GM12878 (cell line): Measurements from ENCODE around the gene DPM2. TPM values are rescaled to one million over a fixed set of nuclear protein-coding genes. Genes with fewer than 3 reads are reported as not detected.

Experiments
- ATAC-seq: fragments of 200-7000 bp; cut with Tn5 transposase; 3 replicates; pipeline ENCODE4 v1.9.1; 2020; ENCODE audit warnings: mild to moderate bottlenecking, moderate library complexity
- BruUV-seq: library from RNA; stranded (reverse); fragments of 400-500 nt; replicated peaks from 2 replicates; lab custom pipeline; 2021; lab: Mats Ljungman, UMichigan
- CTCF ChIA-PET: fragments of 300-600 bp; sonication (Branson Sonifier 250); formaldehyde crosslinking; extraction: SDS; loops from one replicate; lab custom pipeline; 2021; ENCODE audit warnings: inconsistent platforms; lab: Yijun Ruan, JAX
- POLR2A ChIA-PET: fragments of 350-600 bp; formaldehyde crosslinking; extraction: SDS; loops from one replicate; lab custom pipeline; 2021; ENCODE audit warnings: inconsistent platforms; lab: Charles Lee
- RAD21 ChIA-PET: fragments of 300-600 bp; sonication (Branson Sonifier 250); formaldehyde crosslinking; loops from one replicate; lab custom pipeline; 2023; ENCODE audit warnings: antibody characterized with exemption; ENCODE audit not compliant: unreplicated experiment; lab: Charles Lee
- SMC1A ChIA-PET: fragments of 300-600 bp; sonication (Branson Sonifier 250); formaldehyde crosslinking; loops from one replicate; lab custom pipeline; 2023; ENCODE audit not compliant: unreplicated experiment, uncharacterized antibody; lab: Charles Lee
- DNase-seq: peaks from one replicate; pipeline ENCODE4 v3.0.0-alpha.2; 2011; ENCODE audit warnings: low read depth, low spot score
- FAIRE-seq: peaks from 3 replicates; lab custom pipeline; 2011; peaks lifted over from hg19 to GRCh38; lab: Jason Lieb, UNC
- H2AFZ ChIP-seq: 2 replicates; pipeline ENCODE4 v1.6.0; 2011; ENCODE audit warnings: low read depth, low read length, control low read depth; ENCODE audit not compliant: control insufficient read depth
- H3K27ac ChIP-seq: 2 replicates; pipeline ENCODE4 v1.5.1; 2011; ENCODE audit warnings: control low read depth; ENCODE audit not compliant: control insufficient read depth, insufficient read depth
- H3K27me3 ChIP-seq, 2 experiments: replicated peaks in 1 of 2; 2 replicates each; pipeline versions ENCODE4 v1.6.0 to v1.6.1; 2011; ENCODE audit warnings: low read length in 1 of 2; ENCODE audit not compliant: control insufficient read depth in 2 of 2, insufficient read depth in 2 of 2
- H3K36me3 ChIP-seq, 2 experiments: 2 replicates each; pipeline ENCODE4 v1.5.1; 2011; ENCODE audit warnings: low read length in 1 of 2; ENCODE audit not compliant: control insufficient read depth in 2 of 2, insufficient read depth in 2 of 2
- H3K4me1 ChIP-seq: 2 replicates; pipeline ENCODE4 v1.6.1; 2011; ENCODE audit warnings: mild to moderate bottlenecking, low read length, moderate library complexity, mixed read lengths; ENCODE audit not compliant: control insufficient read depth, insufficient read depth
- H3K4me2 ChIP-seq: 2 replicates; pipeline ENCODE4 v1.6.0; 2011; ENCODE audit warnings: control low read depth; ENCODE audit not compliant: control insufficient read depth, insufficient read depth
- H3K4me3 ChIP-seq: fragments of 200-600 bp; sonication (generic); 2 replicates; pipeline ENCODE4 v1.5.1; 2016
- H3K79me2 ChIP-seq: 2 replicates; pipeline ENCODE4 v1.6.0; 2011; ENCODE audit warnings: low read length; ENCODE audit not compliant: control insufficient read depth, insufficient read depth
- H3K9ac ChIP-seq: 2 replicates; pipeline ENCODE4 v1.8.0; 2011; ENCODE audit warnings: low read length, control low read depth, mixed read lengths; ENCODE audit not compliant: control insufficient read depth, insufficient read depth
- H3K9me3 ChIP-seq: replicated peaks from 3 replicates; pipeline ENCODE4 v1.5.1; 2011; ENCODE audit warnings: mild to moderate bottlenecking, low read length; ENCODE audit not compliant: control insufficient read depth, insufficient read depth
- H4K20me1 ChIP-seq: 2 replicates; pipeline ENCODE4 v1.6.0; 2011; ENCODE audit not compliant: control insufficient read depth, insufficient read depth
- BMI1 ChIP-seq: fragments of 450-650 bp; IDR thresholded peaks from 2 replicates; pipeline ENCODE4 v1.6.1; 2016; ENCODE audit warnings: mild to moderate bottlenecking, moderate library complexity, borderline replicate concordance
- E2F4 ChIP-seq: IDR thresholded peaks from 2 replicates; pipeline ENCODE4 v1.6.1; 2012; ENCODE audit warnings: low read depth, low read length, improper control_type of control experiment
- ESRRA ChIP-seq: IDR thresholded peaks from 2 replicates; pipeline ENCODE4 v1.6.1; 2012; ENCODE audit warnings: mild to moderate bottlenecking, low read length, improper control_type of control experiment
- MEF2B ChIP-seq: fragments of 450-650 bp; IDR thresholded peaks from 2 replicates; pipeline ENCODE4 v1.6.1; 2018; ENCODE audit warnings: mild to moderate bottlenecking, moderate library complexity; ENCODE audit not compliant: partially characterized antibody, poor library complexity, severe bottlenecking
- NBN ChIP-seq: fragments of 450-650 bp; IDR thresholded peaks from 2 replicates; pipeline ENCODE4 v1.6.1; 2016
- RAD51 ChIP-seq: fragments of 450-650 bp; IDR thresholded peaks from 2 replicates; pipeline ENCODE4 v1.6.1; 2016; ENCODE audit warnings: moderate library complexity, mild to moderate bottlenecking, inconsistent platforms
- SIX5 ChIP-seq: IDR thresholded peaks from 2 replicates; pipeline ENCODE4 v1.6.1; 2011; ENCODE audit warnings: mild to moderate bottlenecking, low read depth, low read length, moderate library complexity; ENCODE audit not compliant: severe bottlenecking
- SREBF1 ChIP-seq: IDR thresholded peaks from 2 replicates; pipeline ENCODE4 v1.6.1; 2012; ENCODE audit warnings: mild to moderate bottlenecking, low read length
- SRF ChIP-seq, 2 experiments: IDR thresholded peaks; 2 replicates each; pipeline ENCODE4 v1.6.1; 2011; ENCODE audit warnings: low read depth in 2 of 2, low read length in 2 of 2, mild to moderate bottlenecking in 1 of 2, moderate library complexity in 1 of 2
- ZNF217 ChIP-seq: fragments of 450-650 bp; IDR thresholded peaks from 2 replicates; pipeline ENCODE4 v1.6.1; 2017; ENCODE audit warnings: antibody characterized with exemption, mild to moderate bottlenecking
- WGBS: methylation state at CpG from one replicate; pipeline ENCODE4 v1.1.6; 2016; ENCODE audit warnings: low lambda C conversion rate; ENCODE audit not compliant: insufficient replicate concordance, insufficient coverage; ENCODE audit errors: missing lambda C conversion rate; 5-methylcytosine and 5-hydroxymethylcytosine counted together
- in situ Hi-C: fragments of 300-500 bp; cut with MboI; formaldehyde crosslinking; loops from 9 replicates; pipeline ENCODE4 v1.14.3; 2018; ENCODE audit warnings: mixed read lengths
- intact Hi-C: fragments of 100-400 bp; cut with micrococcal nuclease; formaldehyde crosslinking; loops from one replicate; pipeline ENCODE4 v1.14.2; 2022; ENCODE audit not compliant: unreplicated experiment
- polyA plus RNA-seq, 11 experiments: library from polyadenylated mRNA; depleted of rRNA in 4 of 11; unstranded in 6 of 11; stranded (reverse) in 5 of 11; fragments of >200 nt; fragmentation: Nextera tagmentation in 4 of 11; fragmentation: Illumina TruSeq in 1 of 11; extraction: Ambion mirVana in 4 of 11; extraction: Trizol in 1 of 11; gene quantifications; 1 replicate in 1 of 11; 2 replicates in 10 of 11; pipeline versions ENCODE4 v1.2.1 to v1.2.3, GENCODE V29; 2011 to 2016; ENCODE audit warnings: inconsistent platforms in 2 of 11, missing spikeins in 2 of 11, low read depth in 1 of 11
- total RNA-seq, 4 experiments: library from RNA; depleted of rRNA in 3 of 4; stranded (reverse); fragments of >200 nt in 3 of 4; fragmentation: Illumina TruSeq in 1 of 4; extraction: Trizol in 1 of 4; gene quantifications; 2 replicates each; pipeline versions ENCODE4 v1.2.1 to v1.2.3, GENCODE V29; 2013 to 2021
- TF ChIP-seq, protein P1 (sequence below): IDR thresholded peaks from 2 replicates; pipeline ENCODE4 v1.6.1; 2011; ENCODE audit warnings: mild to moderate bottlenecking, low read depth, low read length, moderate library complexity; ENCODE audit not compliant: insufficient replicate concordance

Gene DPM2
- total and polyA plus RNA-seq, 10 of the 15 experiments (the other 5 are each of a cell fraction or from before 2014, with no cell fraction given), result 22.7 to 77.9 (median 44.7) TPM

DNA sequence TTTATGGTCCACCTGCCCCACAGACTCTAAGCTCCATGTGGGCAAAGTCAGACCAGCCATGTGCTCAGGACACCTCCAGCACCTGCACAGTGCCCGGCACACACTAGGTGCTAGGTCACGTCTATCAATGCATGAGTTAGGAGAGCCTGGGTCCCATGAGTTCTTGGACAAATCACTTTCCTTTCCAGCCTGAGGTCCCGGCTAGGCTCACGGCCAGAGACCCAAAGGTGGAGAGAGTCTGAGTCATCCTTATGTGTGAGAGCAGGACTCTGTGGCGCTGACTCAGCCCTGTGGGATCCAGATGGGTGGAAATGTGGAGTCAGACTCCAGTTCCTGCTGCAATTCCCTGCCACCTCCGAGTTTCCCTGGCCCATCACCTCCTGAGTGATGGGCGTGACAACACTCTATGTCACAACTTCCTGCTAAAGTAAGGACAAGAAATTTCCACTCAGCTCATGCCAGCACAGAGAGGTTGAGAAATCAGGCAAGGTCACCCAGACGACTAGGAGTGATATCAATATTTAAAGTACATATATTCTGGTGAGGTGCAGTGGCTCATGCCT, 18.3 kb downstream of the DPM2 start:
- no peak overlapping the region for H3K4me3 ChIP-seq
- intact Hi-C loops (loop anchor here (2.0 to 5.0 kb wide), 4 partner anchors 37 to 415 kb away; partner anchors contain the start of genes FPGS, PTRH1 and TTC16), in situ Hi-C loops (loop anchor here (5.0 kb wide), 1 partner anchor 327 kb away; no protein-coding TSS in a partner anchor)
- CTCF ChIA-PET, result interaction anchor here (0.5 to 9.9 kb wide), 11 partner anchors 11 to 429 kb away, joined by 3 to 91 read pairs (median 5); partner anchors contain the start of genes PIP5KL1 and TOR2A
- FAIRE-seq, result no peak
- H3K79me2 ChIP-seq, result peaks cover 24% of the 10 kb centered on the region
- no peaks in the 10 kb centered on the region for H3K27me3 ChIP-seq
- POLR2A ChIA-PET, result interaction anchor here (0.6 kb wide), 2 partner anchors 194 to 341 kb away, joined by 4 to 8 read pairs; no protein-coding TSS in a partner anchor
- TF ChIP-seq ZNF217 (no peak), E2F4 (no peak), SRF (IDR thresholded peaks at IDR 0.05; ENCODE audit: low read depth in 2 of 2, low read length in 2 of 2) (no peak), RAD51 (no peak), SREBF1 (no peak), MEF2B (no peak), ESRRA (no peak), NBN (no peak), BMI1 (no peak), SIX5 (no peak)
- TF ChIP-seq, protein P1, sequence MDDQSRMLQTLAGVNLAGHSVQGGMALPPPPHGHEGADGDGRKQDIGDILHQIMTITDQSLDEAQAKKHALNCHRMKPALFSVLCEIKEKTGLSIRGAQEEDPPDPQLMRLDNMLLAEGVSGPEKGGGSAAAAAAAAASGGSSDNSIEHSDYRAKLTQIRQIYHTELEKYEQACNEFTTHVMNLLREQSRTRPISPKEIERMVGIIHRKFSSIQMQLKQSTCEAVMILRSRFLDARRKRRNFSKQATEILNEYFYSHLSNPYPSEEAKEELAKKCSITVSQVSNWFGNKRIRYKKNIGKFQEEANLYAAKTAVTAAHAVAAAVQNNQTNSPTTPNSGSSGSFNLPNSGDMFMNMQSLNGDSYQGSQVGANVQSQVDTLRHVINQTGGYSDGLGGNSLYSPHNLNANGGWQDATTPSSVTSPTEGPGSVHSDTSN, result no peak
- TF ChIP-seq, all 136 proteins: peak for 0
- peaks cover 24% of the 10 kb centered on the region for H3K4me1 ChIP-seq
- H3K36me3 ChIP-seq, result peaks cover 0 to 1% of the 10 kb centered on the region in 2 experiments; a peak in 1 of 4 replicates
- ChIA-PET SMC1A (interaction anchor here (1.4 to 5.8 kb wide), 5 partner anchors 19 to 184 kb away, joined by 4 to 36 read pairs (median 16); partner anchors contain the start of genes ST6GALNAC6 and TOR2A), RAD21 (interaction anchor here (0.5 to 8.2 kb wide), 6 partner anchors 47 to 415 kb away, joined by 3 to 83 read pairs (median 4); partner anchors contain the start of gene TOR2A)
- H4K20me1 ChIP-seq, result no peaks in the 10 kb centered on the region
- ATAC-seq, result no peak
- H3K9me3 ChIP-seq, result no peaks in the 10 kb centered on the region
- H3K27ac ChIP-seq, result no peak overlapping the region
- WGBS, result 83% methylated on average over 8 of the region's 8 CpGs
- no peak overlapping the region for H2AFZ ChIP-seq
- H3K9ac ChIP-seq, result no peak overlapping the region
- no TSS peak for BruUV-seq
- H3K4me2 ChIP-seq, result no peak overlapping the region
- no peak for DNase-seq
